ENCODE results near the gene GOLGA6L9. TPM values are rescaled to one million over a fixed set of nuclear protein-coding genes. Genes with fewer than 3 reads are reported as not detected.
"Not testable (repeated sequence)": the region's sequence is repeated elsewhere in the genome, so short reads cannot be mapped to it uniquely, and the experiment has no call there.

Gene GOLGA6L9
- total RNA-seq, 4 donors from 2014 or later: 1.4 to 3.4 (median 1.8) TPM

DNA sequence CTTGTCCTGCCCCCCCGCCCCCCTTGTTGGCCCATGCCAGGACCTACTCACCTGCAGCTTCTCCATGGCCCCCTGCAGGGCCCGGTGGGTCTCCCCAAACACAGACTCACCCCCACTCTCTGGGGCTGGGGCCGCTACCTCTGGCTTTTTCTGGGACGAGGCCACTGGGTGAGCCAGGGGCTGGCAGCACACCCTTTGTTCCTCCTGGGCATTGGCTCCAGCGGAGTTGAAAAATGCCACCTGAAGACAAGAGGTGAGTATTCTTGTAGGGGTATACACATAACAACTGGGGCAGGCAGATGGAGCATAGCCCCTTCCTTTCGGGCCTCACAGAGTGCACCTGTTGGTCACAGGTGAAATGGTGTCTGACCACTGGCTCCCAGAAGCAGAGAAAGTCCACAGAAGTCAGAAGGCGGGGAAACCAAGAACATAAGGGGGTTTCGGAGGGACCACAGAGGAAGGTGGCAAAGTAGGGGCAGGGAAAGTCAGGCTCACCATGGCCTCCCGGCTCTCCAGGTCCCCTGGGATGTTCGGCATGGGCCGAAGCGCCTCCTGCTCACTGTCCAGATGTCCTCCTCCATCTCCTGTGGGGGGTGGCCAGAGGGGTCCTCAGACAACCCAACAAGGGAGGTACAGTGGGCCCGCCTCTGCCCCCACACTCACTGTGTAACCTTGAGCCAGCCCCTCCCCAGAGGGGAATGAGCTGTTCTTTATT is 47.9 kb downstream of the GOLGA6L9 start:
- H3K4me1 ChIP-seq; ATAC-seq; in situ Hi-C loops (cut with MboI; ENCODE audit: low sequenced_read_pairs in 4 of 4); intact Hi-C loops (cut with DNase I; ENCODE audit: low total_unique reads); H3K27me3 ChIP-seq; H3K36me3 ChIP-seq; DNase-seq; H3K9me3 ChIP-seq; H3K4me3 ChIP-seq; H3K27ac ChIP-seq: not testable (repeated sequence)

Other genes starting within 250 kb of the GOLGA6L9 start
- gene EFL1, start 167.1 kb upstream of the GOLGA6L9 start, total RNA-seq: 10 to 100 TPM; 12.9 to 25.1 (median 15.2) TPM
- 1 to 10 TPM in 2 of 4 donors, not detected in 2; 2.0 to 2.2 TPM for gene SAXO2, start 167.0 kb upstream of the GOLGA6L9 start, total RNA-seq
- 1 to 10 TPM in 1 of 4 donors, under 1 TPM in 3; 0.41 to 1.5 (median 0.46) TPM for gene GOLGA6L10, start 80.3 kb upstream of the GOLGA6L9 start, total RNA-seq
- 1,000 to 10,000 TPM; 1,547 to 2,112 (median 1,667) TPM for gene RPS17, start 110.6 kb downstream of the GOLGA6L9 start, total RNA-seq
- 1 to 10 TPM in 3 of 4 donors, under 1 TPM in 1; 0.69 to 3.9 (median 2.7) TPM for gene CPEB1, start 217.5 kb downstream of the GOLGA6L9 start, total RNA-seq